Stomach (tissue), 9 donors: Measurements from ENCODE around the gene LAYN. TPM values are rescaled to one million over a fixed set of nuclear protein-coding genes. Genes with fewer than 3 reads are reported as not detected.
A peak's percentile ranks its signal among the peaks of the same experiment; 100 is the strongest.

Source experiments
- DNase-seq, 2 donors: peaks; one replicate each; pipeline versions ENCODE4 v3.0.0 to v3.0.0-alpha.2; 2013 to 2019
- H3K27ac ChIP-seq, 5 donors: fragments of 200-600 bp in 4 of 5; sonication (generic) in 4 of 5; one replicate each; pipeline ENCODE4 v1.5.1; 2013 to 2019; ENCODE audit warnings: mild to moderate bottlenecking in 1 of 5, moderate library complexity in 1 of 5
- H3K27me3 ChIP-seq, 3 donors: fragments of 200-600 bp; sonication (generic); one replicate each; pipeline ENCODE4 v1.5.1; 2017 to 2019; ENCODE audit warnings: mixed run types in 1 of 3
- H3K36me3 ChIP-seq, 4 donors: fragments of 200-600 bp; sonication (generic); 1 replicate in 3 of 4; 2 replicates in 1 of 4; pipeline ENCODE4 v1.5.1; 2016 to 2019
- H3K4me1 ChIP-seq, 4 donors: fragments of 200-600 bp; sonication (generic); one replicate each; pipeline ENCODE4 v1.5.1; 2016 to 2019
- H3K4me3 ChIP-seq, 4 donors: fragments of 200-600 bp; sonication (generic) in 3 of 4; one replicate each; pipeline ENCODE4 v1.5.1; 2016 to 2019; ENCODE audit warnings: mild to moderate bottlenecking in 1 of 4
- H3K9me3 ChIP-seq, 4 donors: fragments of 200-600 bp; sonication (generic); one replicate each; pipeline ENCODE4 v1.5.1; 2016 to 2019
- EP300 ChIP-seq: sonication (generic); formaldehyde crosslinking; IDR thresholded peaks from one replicate; pipeline ENCODE4 v1.6.1; 2017; ENCODE audit warnings: antibody characterized with exemption
- POLR2A ChIP-seq, 4 donors: fragments of 450-650 bp; IDR thresholded peaks; one replicate each; pipeline ENCODE4 v1.6.1; 2016; ENCODE audit warnings: antibody characterized with exemption in 4 of 4, control low read depth in 2 of 4, mild to moderate bottlenecking in 1 of 4, moderate library complexity in 1 of 4
- POLR2AphosphoS5 ChIP-seq, 3 donors: sonication (generic); formaldehyde crosslinking; IDR thresholded peaks; one replicate each; pipeline ENCODE4 v1.6.1; 2016; ENCODE audit warnings: antibody characterized with exemption in 3 of 3
- WGBS, 5 donors: extraction: QIAGEN DNeasy Blood & Tissue Kit in 3 of 5; methylation state at CpG; one replicate each; pipeline versions ENCODE4 v1.1.5 to v1.1.7; 2013 to 2018; 5-methylcytosine and 5-hydroxymethylcytosine counted together
- intact Hi-C: fragments of 100-400 bp; cut with DNase I; formaldehyde crosslinking; loops from one replicate; pipeline ENCODE4 v1.15.1; 2023; ENCODE audit warnings: low total_unique reads
- polyA plus RNA-seq, 3 donors: library from polyadenylated mRNA; stranded (reverse); fragments of 200-250 nt; gene quantifications; one replicate each; pipeline ENCODE4 v1.2.3, GENCODE V29; 2013
- total RNA-seq, 5 donors: library from RNA; depleted of rRNA; stranded (reverse); fragments of >200 nt; gene quantifications; one replicate each; pipeline versions ENCODE4 v1.1.0 to v1.2.3, GENCODE V29; 2014 to 2016
- TF ChIP-seq, protein P1 (sequence below), 7 experiments: fragments of 450-650 bp in 4 of 7; fragments of 200-600 bp in 3 of 7; sonication (generic) in 3 of 7; IDR thresholded peaks; one replicate each; pipeline ENCODE4 v1.5.1; 2016 to 2019; ENCODE audit warnings: antibody characterized with exemption in 7 of 7, control low read depth in 2 of 7, mild to moderate bottlenecking in 1 of 7
- donor health status: healthy with polysubstance abuse.
- donor health status: Bipolar disorder and iron deficiency.
- donor health status: healthy.

Gene LAYN
- total and polyA plus RNA-seq, 8 donors: 0.87 to 54.0 (median 5.6) TPM

DNA sequence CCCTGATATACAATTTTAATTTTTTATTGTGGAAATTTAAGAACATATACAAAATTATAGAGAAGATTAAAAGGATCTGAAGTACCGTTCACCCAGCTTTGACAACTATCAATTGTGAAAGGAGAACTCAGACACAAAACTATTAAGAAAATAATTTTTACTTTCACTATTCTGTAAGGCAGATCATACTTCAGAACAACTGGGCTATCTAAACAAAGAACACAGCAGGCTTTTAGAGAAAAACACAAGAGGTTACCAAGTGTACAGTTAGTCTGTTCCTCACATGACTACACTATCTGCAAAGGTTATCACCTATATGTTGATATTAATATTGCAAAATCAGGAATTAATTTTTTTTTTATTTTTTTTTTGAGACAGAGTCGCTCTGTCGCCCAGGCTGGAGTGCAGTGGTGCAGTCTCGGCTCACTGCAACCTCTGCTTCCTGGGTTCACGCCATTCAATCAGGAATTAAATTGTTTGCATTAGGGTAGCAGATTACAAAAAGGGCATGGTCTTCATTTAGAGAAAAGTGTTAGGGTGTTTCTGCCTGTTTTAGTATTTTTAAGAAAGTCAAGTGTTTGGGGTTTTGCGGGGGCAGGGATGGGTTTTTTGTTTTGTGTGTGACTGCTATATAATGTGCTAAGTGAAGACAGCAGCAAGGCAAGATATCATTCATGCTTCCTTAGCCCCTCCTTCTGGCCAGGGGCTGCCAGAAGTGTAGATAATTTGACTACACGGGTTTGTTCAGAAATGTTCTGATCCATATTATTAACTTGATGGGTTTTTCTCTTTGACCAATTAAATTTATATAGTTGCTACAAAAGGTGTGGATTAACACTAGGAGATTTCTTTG lies 34.1 kb downstream of the LAYN start:
- no peaks in the 10 kb centered on the region for H3K27me3 ChIP-seq
- no peak for TF ChIP-seq POLR2A (IDR thresholded peaks at IDR 0.05)
- TF ChIP-seq, protein P1, sequence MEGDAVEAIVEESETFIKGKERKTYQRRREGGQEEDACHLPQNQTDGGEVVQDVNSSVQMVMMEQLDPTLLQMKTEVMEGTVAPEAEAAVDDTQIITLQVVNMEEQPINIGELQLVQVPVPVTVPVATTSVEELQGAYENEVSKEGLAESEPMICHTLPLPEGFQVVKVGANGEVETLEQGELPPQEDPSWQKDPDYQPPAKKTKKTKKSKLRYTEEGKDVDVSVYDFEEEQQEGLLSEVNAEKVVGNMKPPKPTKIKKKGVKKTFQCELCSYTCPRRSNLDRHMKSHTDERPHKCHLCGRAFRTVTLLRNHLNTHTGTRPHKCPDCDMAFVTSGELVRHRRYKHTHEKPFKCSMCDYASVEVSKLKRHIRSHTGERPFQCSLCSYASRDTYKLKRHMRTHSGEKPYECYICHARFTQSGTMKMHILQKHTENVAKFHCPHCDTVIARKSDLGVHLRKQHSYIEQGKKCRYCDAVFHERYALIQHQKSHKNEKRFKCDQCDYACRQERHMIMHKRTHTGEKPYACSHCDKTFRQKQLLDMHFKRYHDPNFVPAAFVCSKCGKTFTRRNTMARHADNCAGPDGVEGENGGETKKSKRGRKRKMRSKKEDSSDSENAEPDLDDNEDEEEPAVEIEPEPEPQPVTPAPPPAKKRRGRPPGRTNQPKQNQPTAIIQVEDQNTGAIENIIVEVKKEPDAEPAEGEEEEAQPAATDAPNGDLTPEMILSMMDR (IDR thresholded peaks at IDR 0.05): no peak
- no peak for TF ChIP-seq EP300
- no peak for TF ChIP-seq POLR2AphosphoS5 (IDR thresholded peaks at IDR 0.05)
- H3K36me3 ChIP-seq: no peaks in the 10 kb centered on the region
- WGBS, 5 donors: 15 to 29% (median 23%) methylated on average over 7 of the region's 7 CpGs
- no peaks in the 10 kb centered on the region for H3K9me3 ChIP-seq
- DNase-seq: no peak
- peak overlapping the region in 2 of 5 donors; percentile 11 to 43 for H3K27ac ChIP-seq
- H3K4me3 ChIP-seq: peak overlapping the region in 3 of 4 donors; percentile 1 to 22 (median 12)
- peaks cover 11 to 32% (median 28%) of the 10 kb centered on the region in 4 donors for H3K4me1 ChIP-seq
- intact Hi-C loops: no loop called here

DNA sequence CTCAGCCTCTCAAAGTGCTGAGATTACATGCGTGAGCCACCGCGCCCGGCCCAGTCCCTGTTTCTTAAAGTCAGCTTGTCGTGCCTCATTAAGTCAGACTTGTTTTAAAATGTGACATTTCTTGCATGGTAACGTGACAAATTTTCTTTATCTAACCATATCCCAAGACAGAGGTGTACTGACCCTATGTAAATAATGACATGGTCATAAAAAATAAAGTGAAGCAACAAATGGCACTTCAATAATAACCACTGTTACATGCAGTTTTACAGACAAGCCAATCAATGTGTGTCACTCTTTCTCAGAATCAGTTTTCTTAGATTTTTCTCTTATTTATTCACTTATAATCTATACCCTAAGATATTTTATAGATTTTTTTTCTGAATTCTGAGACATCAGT lies 35.2 kb downstream of the LAYN start:
- H3K27ac ChIP-seq: no peak overlapping the region
- TF ChIP-seq POLR2AphosphoS5 (IDR thresholded peaks at IDR 0.05) (no peak), POLR2A (IDR thresholded peaks at IDR 0.05) (no peak)
- intact Hi-C loops: no loop called here
- H3K4me1 ChIP-seq: peaks cover 11 to 32% (median 26%) of the 10 kb centered on the region in 4 donors
- H3K36me3 ChIP-seq: no peaks in the 10 kb centered on the region
- no peak for DNase-seq
- H3K4me3 ChIP-seq: no peak overlapping the region
- H3K27me3 ChIP-seq: no peaks in the 10 kb centered on the region
- 84 to 94% (median 86%) methylated on average over 6 of the region's 6 CpGs for WGBS, 5 donors
- H3K9me3 ChIP-seq: no peaks in the 10 kb centered on the region

DNA sequence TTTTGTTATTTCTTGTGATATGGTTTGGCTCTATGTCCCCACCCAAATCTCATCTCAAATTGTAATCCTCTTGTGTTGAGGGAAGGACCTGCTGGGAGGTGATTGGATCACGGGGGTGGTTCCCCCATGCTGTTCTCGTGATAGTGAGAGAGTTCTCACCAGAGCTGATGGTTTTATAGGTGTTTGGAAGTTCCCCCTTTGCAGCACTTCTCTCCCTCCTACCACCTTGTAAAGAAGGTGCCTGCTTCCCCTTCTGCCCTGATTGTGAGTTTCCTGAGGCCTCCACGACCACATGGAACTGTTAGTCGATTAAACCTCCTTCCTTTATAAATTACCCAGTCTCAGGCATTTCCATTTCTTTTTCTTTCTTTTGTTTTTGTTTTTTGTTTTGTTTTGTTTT lies 37.3 kb downstream of the LAYN start:
- 82 to 91% (median 87%) methylated on average over 4 of the region's 4 CpGs for WGBS, 5 donors
- Histone ChIP-seq H3K4me3 (no peak overlapping the region), H3K27ac (no peak overlapping the region), H3K4me1 (peaks cover 11 to 22% (median 18%) of the 10 kb centered on the region in 4 donors), H3K36me3 (no peaks in the 10 kb centered on the region), H3K27me3 (no peaks in the 10 kb centered on the region), H3K9me3 (no peaks in the 10 kb centered on the region)
- no peak for TF ChIP-seq POLR2A (IDR thresholded peaks at IDR 0.05)
- intact Hi-C loops: no loop called here
- no peak for DNase-seq

DNA sequence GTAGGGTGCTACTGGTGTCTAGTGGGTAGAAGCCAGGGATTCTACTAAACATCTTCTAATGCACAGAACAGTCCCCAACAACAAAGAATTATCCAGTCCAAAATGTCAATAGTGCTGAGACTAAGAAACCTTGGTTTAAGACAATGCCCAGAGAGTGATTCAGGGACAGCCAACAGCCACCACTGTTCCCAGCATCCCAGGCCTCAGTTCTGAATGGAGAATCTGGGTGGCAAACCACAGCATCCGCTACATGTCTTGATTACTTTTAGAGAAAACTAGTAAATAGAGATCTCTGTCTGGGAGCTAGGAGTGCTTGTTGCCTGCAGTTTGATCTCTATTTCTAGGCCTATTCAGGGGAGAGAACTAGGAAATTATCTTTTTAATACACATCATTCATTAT lies 40.8 kb downstream of the LAYN start:
- no peaks in the 10 kb centered on the region for H3K4me1 ChIP-seq
- WGBS, 5 donors: 83 to 100% (median 93%) methylated on average over 1 of the region's 1 CpG
- no peak for DNase-seq
- no peak overlapping the region for H3K4me3 ChIP-seq
- no peaks in the 10 kb centered on the region for H3K27me3 ChIP-seq
- TF ChIP-seq POLR2AphosphoS5 (IDR thresholded peaks at IDR 0.05) (no peak), POLR2A (IDR thresholded peaks at IDR 0.05) (no peak), EP300 (no peak)
- TF ChIP-seq, protein P1 (IDR thresholded peaks at IDR 0.05): no peak
- no peaks in the 10 kb centered on the region for H3K36me3 ChIP-seq
- H3K27ac ChIP-seq: no peak overlapping the region
- H3K9me3 ChIP-seq: no peaks in the 10 kb centered on the region
- intact Hi-C loops: no loop called here

DNA sequence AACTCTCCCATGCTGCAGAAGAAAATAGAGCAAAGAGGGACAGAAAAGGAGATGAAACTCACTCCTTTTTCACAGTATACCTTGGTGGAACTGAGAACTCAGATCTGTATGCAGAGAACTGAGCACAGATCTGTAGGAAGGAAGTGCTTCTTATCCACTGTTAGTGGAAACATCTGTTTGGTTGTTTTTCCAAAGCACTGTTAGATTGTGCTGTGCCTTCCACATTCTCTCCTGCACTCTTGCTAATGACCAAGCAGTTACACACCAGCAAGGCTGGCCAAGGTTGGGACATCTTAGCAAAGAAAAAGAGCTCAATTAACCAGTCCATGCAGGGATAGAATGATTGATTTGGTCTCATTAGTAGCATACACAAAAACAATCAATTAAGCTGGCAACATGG lies 41.6 kb downstream of the LAYN start:
- H3K4me3 ChIP-seq: no peak overlapping the region
- no peak overlapping the region for H3K27ac ChIP-seq
- H3K4me1 ChIP-seq: no peaks in the 10 kb centered on the region
- H3K27me3 ChIP-seq: no peaks in the 10 kb centered on the region
- no peak for TF ChIP-seq EP300
- TF ChIP-seq POLR2A (IDR thresholded peaks at IDR 0.05): no peak
- TF ChIP-seq, protein P1 (IDR thresholded peaks at IDR 0.05): no peak
- TF ChIP-seq POLR2AphosphoS5 (IDR thresholded peaks at IDR 0.05): no peak
- no peak for DNase-seq
- no peaks in the 10 kb centered on the region for H3K36me3 ChIP-seq
- intact Hi-C loops: no loop called here
- no peaks in the 10 kb centered on the region for H3K9me3 ChIP-seq
